HG03095 (cell line): ENCODE results near the gene ARHGAP24.

Experiments used
- ATAC-seq: cut with Tn5 transposase; IDR thresholded peaks from one replicate; pipeline ENCODE4 v1.9.1; 2021; ENCODE audit warnings: moderate library complexity; ENCODE audit not compliant: unreplicated experiment

Gene ARHGAP24

GRCh38 chr4:85474818-85475630 is at the start of gene ARHGAP24:
TSS of gene ARHGAP24 (plus strand) at chr4:85475150.
- ATAC-seq, result peak; percentile 87

GRCh38 chr4:85426366-85426765 is 48.6 kb upstream of the ARHGAP24 start:
- no peak for ATAC-seq

DNA sequence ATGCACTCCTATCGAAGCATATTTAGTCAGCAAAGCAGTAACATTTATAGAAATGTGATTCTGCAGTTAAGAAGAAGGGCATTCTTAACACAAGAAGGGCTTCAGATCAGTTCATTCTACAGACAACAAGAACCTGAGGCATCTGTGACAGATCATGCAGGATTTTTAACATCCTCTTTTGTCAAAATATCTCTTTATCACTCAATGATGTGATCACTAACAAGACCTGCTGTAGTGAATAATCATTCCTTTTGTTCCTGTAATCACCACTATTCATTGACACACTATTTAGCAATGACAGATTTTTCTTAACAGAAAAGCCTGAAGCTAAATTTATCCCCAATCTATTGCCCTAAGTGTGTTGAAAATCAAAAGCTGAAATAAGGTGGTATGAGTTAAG is 47.8 kb upstream of the ARHGAP24 start:
- ATAC-seq, result no peak

- ATAC-seq, result no peak
These were observed 44.7 kb upstream of the ARHGAP24 start for GRCh38 chr4:85430226-85430625.

- no peak for ATAC-seq
These were observed 44.3 kb upstream of the ARHGAP24 start for GRCh38 chr4:85430697-85431096.

- ATAC-seq, result no peak
These were observed 43.8 kb upstream of the ARHGAP24 start for GRCh38 chr4:85431156-85431555.

DNA sequence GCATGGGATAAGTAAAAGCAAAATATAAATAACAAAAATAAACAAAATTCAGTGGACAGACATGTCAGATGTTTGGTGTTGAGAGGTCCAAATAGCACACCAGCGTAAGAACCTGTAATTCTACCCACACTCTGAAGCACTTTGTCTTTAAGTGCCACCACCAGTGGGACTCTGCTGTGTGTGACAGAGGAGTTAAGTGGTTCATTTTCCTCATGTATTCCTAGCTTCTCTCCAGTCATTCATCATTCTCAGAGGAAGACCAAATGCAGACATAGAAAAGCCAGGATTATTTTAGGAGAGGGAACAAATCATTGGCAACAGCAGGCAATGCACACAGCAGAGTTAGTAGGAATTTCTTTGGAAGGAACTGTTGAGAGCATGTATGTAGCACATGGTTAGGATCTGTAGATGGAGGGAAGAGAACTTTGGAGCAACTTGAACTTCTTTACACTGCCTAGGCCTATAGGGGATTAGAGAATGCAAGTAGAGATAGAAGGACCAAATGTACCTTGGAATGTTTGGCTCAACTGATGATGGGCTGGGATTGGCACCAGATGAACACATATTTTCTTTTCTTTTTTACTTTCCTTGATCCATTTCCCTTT is 43.0 kb upstream of the ARHGAP24 start:
- no peak for ATAC-seq

DNA sequence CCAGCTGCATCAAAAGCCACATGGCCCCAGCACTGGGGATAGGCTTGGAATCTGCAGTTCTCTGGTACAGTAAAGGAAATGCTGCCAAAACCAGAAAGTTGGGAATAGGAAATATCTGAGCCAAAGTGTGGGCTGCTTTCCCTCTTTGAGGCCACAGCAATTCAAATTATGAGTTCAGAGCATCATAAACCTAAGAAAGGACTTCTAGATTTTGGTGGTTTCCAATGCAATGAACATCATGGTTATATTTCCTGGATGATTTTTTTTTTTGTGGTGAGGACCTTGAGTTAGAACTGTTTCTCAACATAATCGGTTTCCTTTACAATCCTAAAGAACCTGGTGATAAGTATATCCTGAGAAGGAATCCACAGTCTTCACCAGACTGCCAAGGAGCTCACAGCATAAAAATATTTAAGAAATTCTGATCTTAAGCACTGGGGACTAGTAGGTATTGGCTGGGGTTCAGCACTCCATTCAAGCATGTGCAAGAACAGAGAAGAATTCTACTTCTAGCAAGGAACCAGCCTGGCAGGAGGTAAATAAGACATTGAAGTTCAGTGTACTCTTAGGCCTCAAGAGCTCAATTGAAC is 29.8 kb upstream of the ARHGAP24 start:
- no peak for ATAC-seq

- ATAC-seq, result no peak
These were observed 28.6 kb upstream of the ARHGAP24 start for GRCh38 chr4:85446141-85446861.

DNA sequence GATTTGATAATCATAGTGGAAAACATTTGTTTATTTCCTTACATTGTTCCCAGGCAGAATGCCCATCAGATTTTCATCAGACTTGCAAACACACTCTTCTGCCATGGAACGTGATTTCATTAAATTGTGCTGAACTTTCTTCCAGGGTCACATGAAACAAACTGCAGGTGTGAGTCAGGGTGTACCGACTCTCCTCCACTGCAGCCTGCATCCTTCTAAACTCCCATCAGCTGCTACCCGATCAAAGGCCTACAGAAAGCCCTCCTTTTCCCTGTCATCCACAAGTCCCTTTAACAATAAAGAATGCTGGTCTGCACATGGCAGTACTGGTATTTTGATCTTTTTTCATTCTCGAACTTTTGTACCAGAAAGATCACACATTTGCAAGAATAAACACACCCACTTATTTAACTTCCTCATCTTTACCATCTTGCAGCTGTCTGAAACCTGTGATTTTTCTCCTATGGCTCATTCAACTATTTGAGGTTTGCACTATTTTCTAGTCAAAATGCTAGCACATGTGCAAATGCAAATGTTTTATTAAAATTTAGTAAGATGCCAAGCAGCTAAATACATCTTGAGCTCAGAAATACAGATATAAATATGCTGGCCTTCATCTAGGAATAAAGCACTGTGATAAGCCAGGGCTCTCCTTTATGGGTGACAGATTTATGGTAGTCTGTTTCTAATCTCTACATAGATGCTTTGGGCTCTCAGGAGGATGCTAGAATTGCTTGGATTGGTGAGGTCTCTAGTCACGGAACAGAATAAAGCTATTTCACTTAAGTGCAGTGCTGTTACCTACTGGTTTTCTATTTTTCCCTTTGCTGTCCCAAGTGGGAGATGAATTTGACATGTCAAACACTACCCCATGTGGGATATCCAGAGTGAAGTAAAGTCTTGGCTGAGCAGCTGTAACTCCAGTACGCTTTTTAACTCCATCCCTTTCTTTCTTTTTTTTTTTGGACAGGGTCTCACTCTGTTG is 25.8 kb upstream of the ARHGAP24 start:
- ATAC-seq, result no peak

DNA sequence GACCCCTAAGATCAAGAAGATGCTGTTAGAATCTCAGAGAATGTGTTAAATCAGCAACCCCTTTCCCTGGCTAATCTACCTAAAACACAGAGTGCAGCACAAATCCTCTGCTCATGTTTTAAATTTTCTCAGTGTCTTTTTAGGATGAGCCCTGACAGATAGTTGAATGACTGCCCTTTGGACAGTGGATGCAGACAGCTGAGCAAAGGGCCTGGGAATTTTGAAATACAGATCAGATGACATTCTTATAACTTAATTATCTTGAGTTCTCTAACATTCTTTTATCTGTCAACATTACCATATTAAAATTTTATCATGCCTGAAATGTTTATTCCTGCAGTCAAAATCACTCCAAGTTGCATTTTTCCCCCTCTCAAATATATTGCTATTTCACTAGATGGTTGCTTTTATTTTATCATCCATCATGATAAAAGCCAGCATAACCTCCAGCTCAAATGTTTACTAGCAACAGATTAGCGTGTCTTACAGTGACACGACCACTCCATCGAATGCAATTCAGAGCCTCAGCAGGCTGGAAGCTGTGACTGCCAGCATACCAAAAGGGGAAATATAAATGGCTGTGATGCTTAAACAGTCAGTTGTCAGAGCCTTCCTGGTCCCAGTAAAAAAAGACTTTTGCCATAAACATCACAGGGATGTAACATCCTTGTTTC is 22.8 kb upstream of the ARHGAP24 start:
- ATAC-seq, result no peak

DNA sequence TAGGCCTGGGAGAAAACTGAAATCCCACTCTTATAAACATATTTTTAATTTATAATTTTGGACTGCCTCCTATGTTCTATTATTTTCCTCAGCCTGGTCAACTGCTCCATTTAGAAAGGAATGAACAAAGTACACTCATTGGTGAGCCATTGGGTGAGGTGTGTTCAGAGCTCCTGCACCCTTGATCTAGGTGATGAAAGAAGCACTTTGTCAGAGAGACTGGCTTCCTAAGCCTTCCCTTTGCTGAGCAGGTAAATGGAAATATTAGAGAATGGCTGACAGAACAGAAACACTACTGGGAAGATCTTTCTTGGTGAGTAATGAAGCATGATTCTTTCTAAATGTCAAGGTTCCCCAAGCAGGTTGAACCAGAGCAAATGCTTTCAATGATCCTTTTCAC is 19.0 kb upstream of the ARHGAP24 start:
- ATAC-seq, result no peak

DNA sequence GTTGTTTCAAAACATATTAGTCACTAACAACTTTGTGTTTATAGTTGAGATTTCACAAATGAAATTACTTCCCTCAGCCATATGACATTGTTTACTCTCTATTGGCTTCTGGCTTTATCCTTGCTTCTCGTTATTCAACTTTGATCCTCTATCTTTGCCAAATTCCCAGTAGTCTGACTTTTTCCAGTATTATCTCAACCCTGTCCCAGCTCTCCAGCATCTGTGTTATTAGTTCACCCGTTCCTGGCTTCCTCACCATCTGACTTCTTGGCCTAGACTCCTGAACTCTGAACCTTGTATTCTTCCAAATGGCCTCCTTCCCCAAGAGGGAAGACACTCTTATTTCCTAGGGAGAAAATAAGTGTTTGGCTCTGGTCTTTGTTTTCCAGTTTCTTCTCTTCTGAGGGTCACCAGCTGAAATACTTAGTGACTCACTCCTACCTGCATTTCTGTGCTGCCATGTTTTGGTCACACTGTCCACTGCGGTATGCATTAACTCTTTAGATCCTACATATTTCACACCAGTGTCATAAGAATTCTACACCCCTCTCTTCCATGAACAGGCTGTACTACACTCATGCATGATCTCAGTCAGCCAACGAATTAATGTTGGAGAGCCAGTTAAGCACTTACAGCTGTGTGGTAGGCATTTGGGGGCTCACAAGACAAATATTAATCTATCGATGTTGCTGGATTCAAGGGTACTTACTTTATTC is 17.0 kb upstream of the ARHGAP24 start:
- ATAC-seq, result no peak

DNA sequence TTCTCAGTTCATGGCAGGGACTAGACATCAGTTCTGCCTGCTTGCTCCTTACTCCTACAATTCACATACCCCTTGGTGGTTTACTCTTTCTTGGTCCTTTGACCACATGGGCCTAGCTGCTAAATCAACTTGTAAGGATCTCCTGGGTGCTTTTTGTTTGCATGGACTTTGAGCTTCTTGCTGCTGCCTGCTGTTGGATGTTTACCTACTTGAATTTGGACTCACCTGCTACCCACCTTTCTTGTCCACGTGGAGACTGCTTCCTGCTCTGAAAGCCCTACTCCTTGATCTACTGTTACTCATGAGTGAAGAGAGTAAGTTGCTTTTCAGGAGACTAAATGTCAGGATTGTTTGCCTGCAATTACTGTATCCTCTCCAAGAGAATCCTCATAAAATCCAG is 15.2 kb upstream of the ARHGAP24 start:
- no peak for ATAC-seq

- ATAC-seq, result no peak
These were observed 594 bp upstream of the ARHGAP24 start for GRCh38 chr4:85474356-85474755.

DNA sequence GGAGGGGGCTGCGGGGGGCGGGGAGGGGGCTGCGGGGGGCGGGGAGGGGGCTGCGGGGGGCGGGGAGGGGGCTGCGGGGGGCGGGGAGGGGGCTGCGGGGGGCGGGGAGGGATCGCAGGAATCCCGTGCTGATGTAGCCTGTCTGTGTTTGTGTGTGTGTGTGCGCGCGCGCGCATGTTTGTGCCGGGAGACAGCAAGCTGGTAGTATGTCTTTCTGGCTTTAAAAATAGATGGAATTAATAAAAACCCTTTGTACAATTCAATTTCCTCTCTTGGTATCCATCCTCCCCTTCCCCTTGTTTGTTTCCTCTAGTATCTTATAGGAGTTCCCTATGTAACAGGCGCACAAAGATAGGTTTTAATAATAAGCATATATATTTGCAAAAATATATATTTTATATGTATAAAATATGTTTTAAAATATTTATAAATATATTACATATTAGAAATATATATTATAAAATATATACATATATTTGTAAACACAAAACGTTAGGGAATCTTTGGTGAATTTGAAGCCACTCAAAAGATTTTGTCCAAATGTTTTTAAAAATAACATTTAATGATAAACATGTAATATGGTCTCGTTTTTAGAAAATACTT is 782 bp downstream of the ARHGAP24 start:
- no peak for ATAC-seq

- ATAC-seq, result no peak
These were observed 1.4 kb downstream of the ARHGAP24 start for GRCh38 chr4:85476381-85476780.

DNA sequence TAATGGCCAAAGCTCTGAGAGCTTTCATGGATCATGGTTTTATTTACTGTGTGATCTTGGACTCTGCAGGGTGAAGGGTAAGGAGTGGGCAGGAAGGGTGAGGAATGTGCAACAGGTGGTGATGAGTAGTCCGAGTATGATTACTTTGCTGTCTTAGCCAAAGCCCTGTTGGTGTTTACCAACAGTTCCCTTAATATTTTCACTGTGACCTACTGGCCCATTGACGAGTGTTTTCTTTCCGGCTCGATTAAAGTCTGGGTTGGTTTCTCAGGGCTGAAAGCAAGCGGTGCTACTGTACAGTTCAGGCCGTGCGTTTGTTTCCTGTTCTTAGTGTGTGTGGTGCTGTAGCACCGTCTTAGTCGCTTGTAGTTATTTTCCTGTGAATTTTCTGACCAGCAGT is 2.6 kb downstream of the ARHGAP24 start:
- no peak for ATAC-seq

DNA sequence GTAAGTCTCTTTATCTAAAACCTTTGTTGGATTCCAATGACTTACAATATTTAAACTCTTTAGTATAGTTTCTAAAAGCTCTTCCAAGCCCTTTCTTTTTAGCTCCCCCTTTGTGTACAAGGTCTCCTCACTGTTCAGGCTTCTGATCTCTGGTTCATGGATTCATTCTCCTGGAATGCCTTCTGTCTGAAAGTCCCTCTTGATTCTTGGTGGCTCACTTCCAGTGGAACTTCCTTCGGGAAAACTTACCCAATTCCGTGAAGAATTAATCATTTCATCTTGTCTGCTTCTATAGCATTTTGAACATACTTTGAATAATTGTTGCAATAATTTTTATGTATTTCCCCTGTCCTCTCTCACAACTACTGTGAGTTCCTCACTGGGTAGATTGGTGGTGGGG is 3.6 kb downstream of the ARHGAP24 start:
- no peak for ATAC-seq
